HG02973 (cell line): ENCODE results near the gene FNDC11.

Experiments
- ATAC-seq: cut with Tn5 transposase; IDR thresholded peaks from one replicate; pipeline ENCODE4 v1.9.1; 2021; ENCODE audit warnings: moderate library complexity; ENCODE audit not compliant: unreplicated experiment

Gene FNDC11

DNA sequence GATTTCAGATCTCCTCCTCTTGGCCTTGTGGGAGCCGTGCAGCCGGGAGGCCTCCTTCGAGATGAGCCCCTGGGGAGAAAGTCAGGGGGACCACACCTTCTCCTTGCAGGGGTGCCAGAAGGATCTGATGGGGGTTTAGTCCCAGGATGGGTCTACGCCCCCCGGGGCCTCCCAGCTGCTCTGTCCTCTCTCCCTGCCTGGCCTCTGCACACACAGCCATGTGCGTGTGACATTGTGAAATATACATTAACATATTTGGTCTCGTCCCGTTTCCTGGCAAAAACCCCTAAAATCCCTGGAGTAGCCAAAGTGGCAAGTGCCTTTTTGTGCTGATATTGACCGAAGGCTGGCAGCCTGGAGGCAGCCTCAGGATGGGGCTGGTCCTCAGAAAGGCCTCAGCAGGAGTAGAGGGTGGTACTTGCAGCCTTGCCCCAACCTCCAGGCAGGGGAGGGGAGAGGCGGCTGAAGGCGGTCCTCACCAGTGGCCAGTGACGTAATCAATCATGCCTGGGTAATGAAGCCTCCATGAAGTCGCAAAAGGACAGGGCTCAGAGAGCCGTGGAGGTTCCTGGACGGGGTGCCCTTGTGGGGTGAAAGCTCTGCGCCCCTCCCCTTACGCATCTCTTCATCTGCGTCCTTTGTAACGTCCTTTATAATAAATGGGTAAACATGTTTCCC lies 25.2 kb downstream of the FNDC11 start:
- ATAC-seq: no peak

GRCh38 chr20:63580796-63581461 lies 27.0 kb downstream of the FNDC11 start:
- ATAC-seq: no peak

GRCh38 chr20:63582382-63583063 lies 28.6 kb downstream of the FNDC11 start:
- ATAC-seq: no peak

DNA sequence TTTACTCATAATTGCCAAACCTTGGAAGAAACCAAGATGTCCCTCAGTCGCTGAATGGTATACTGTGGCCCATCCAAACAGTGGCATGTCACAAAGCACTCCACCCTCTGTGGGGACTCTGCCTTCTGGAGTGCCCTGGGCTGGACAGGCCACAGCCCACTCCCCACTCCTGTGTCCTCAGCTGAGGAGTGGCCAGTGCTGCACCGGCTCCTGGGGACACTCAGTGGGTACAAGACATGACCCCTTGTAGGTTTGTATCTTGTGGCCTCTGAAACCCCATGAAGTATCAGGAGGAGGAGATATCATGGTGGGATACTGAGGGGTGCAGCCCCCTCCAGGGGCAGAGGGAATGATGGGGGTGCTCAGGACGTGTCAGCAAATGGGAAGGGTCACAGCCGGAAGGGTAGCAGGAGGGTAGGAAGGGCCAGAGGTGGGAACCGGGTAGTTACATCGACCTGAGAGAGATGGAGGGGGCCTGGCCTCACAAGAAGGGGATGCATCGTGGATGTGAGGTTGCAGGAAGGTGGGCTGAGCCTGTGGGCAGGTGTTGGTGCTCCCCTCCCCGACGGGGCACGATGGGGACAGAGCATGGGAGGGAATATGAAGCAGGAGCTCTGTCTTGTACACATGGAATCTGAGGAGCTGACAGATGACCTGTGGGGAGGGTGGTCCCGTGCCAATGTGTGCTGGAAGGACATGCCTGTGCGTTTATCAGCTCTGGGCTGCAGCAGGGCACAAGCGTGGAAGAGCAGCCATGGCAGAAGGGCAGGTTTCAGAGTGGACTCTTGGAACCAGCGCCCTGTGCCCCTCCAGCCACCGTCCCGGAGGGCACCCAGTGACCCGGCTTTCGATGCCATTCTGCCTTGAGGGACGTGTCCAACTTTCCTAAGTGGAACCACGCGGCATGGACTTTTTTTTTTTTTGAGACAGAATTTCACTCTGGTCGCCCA lies 31.9 kb downstream of the FNDC11 start:
- ATAC-seq: no peak

DNA sequence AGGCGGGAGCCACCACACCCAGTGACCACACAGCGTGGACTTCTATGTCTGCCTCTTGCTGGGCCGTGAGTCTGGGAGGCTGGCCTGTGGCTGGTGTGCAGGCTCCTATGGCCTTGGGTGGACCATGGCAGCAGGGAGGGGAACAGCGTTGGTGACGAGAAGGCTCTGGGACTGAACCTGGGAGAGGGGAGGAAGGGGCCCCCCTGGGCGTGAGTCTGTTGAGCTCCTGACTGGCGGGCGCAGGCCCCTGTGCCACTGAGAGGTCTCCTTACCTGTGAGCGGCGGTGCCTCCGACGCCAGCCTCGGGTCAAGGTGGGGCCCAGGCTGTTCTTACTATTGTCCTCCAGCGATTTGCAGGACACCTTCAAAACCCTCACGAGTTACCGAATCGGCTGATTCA lies 32.8 kb downstream of the FNDC11 start:
- no peak for ATAC-seq

- ATAC-seq: no peak
Measured at GRCh38 chr20:63587256-63587655, 33.3 kb downstream of the FNDC11 start.

DNA sequence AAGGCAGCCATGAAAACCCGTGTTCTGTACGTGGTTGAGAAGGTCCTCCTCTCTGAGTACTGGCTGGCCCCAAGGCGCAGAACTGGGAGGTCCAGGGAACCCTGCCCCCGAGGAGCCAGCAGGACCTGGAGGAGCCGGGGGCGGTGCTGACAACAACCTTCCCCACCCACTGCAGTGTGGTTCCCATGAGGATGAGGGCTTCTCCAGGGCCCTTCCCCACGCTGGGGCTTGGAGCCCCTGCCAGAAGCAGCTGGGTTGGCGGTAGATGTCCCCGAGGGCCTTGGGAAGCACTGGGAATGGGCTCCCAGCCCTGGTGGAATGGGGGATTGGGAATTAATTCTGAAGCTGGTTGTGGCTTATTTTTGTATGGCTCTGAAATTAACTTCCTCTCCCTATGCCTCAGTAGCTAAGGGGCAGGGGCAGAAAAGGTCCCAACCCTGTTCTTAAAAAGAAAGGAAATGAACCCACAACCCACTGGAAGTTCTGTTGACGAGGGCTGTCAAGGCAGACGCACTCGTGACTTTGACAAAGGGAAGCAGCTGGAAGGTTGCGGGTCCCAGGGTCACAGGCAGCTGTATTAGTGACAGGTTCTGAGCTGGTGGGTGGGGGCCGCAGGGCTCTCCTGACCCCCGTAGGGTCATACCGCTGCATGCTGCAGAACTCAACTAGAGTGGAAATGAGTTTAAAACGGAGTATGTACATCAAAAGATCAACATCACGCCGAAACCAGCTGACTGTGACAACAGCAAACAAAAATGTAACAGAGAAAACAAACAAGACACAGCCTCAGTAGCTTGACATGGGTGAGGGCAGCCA lies 34.0 kb downstream of the FNDC11 start:
- ATAC-seq: no peak

GRCh38 chr20:63588641-63589041 lies 34.7 kb downstream of the FNDC11 start:
- ATAC-seq: no peak

DNA sequence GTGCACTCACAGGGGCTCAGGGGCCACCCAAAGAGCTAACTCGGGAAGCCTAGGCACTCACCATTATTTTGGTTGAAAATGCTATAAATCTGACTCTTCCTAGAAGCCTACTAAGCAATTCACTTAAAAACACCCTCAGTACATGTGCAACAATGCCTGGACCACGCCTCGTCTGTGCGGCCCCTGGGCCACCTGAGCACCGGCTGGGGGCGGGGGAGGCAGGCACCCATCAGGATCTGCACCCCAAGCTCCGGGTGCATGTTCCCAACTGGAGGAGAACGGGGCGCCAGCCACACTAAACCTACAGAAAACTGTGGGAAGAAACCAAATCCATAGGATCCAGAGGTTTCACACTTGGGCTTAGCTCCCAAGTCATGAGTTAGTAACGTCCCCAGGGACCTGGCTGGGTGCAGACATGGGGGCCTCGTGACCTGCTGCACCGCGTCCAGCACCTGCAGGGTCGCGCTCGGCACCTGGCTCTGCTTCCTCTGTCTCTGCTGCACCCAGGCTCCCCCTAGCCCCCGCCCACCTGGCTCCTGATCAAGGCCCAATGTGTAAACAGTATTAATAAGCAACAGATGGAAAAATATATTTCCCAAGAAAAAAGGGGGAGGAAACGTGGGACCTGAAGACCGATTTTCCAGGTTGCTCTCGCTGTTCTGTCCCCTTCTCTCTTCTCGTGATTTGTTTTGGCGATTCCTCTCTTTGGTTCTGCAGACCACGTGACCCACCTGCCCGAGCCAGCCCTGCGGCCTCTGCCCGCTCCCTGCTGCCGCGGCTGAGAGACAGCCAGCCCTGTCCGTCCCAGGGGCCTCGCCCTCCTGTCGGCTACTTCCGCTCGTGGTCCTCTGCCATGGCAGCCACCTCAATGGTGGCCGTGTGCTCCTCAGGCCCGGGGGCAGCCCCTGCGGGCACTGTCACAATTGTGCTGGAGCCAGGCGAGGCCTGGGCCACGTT lies 35.6 kb downstream of the FNDC11 start:
- no peak for ATAC-seq

DNA sequence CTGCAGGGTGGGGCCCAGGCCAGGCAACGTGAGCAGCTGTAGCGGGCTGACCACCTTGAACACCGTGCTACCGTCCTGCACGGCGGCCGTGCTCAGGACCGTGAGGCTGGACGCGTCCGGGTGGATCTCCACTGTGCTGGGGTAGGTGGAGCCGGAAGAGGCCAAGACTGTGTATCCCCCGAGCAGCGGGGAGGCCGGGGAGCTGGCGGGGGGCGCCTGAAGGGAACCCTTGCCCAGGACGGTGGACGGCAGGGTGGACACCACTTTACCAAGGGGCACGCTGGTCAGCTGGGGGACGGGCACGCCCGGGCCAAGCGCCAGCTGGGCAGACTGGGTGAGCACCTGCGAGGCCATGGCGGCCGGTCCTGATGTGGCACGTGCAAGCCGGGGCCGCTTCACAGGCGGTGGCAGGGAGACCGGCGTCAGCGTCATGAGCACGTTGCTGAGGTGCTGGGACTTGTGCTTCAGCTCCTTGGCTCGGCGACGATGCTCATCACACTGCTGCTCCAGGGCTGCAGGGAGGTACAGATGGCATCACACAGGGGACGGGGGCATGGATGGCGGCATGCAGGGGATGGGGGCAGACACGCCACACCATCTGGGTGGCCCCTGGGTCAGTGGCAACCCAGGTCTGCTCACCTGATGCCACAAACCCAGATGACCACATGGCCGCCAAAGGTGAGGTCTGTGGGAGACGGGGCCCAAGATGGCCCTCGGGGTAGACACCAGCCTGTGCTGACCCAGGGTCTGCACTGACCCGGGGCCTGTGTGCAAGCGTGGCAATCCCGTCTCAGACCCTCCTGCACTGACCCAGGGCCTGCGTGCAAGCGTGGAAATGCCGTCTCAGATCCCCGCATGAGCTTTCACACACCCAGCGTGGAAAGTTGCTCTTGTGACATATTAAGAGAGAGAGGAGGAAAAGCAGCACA lies 36.5 kb downstream of the FNDC11 start:
- no peak for ATAC-seq

DNA sequence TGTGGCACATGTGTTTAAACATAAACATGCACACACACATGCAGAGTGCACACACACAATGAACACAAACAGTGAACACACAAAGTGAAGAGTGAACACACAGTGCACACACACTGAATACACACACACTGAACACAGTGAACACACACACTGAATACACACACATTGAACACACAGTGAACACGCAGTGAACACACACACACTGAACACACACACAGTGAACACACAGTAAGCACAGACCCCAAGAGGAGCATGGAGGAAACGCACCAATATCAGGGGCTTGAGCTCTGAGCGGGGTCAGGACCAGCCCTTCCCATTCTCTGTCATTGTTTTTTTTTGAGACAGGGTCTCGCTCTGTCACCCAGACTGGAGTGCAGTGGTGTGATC lies 37.2 kb downstream of the FNDC11 start:
- ATAC-seq: no peak

- no peak for ATAC-seq
Measured at GRCh38 chr20:63591786-63592355, 37.9 kb downstream of the FNDC11 start.

DNA sequence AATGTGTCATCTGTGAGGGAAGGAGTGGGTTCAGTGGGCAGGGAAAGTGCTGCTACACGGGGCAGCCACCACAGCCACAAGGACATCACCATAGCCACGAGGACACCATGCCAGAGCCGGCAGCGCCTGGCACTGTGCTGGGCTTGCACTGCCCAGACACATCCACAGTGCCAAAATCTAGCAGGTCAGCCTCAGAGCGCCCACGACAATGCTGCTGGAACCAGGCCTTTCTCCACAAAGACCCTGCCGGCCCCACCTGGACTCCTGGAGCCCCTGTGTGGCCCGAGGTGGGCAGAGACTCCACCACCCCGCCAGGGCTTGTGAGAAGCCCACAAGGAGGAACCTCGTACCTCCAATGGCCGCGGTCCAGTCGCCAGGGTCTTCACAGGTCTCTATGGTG lies 38.7 kb downstream of the FNDC11 start:
- ATAC-seq: no peak

- no peak for ATAC-seq
Measured at GRCh38 chr20:63594043-63594561, 40.1 kb downstream of the FNDC11 start.

GRCh38 chr20:63595416-63596127 lies 41.6 kb downstream of the FNDC11 start:
- ATAC-seq: no peak

- no peak for ATAC-seq
Measured at GRCh38 chr20:63596423-63596822, 42.5 kb downstream of the FNDC11 start.
